Psoas muscle (tissue), 8 donors: ENCODE data around the gene FGF11. TPM values are rescaled to one million over a fixed set of nuclear protein-coding genes. Genes with fewer than 3 reads are reported as not detected.

ENCODE experiments used
- ATAC-seq, 4 donors: fragments of 200-7000 bp; cut with Tn5 transposase; one replicate each; pipeline ENCODE4 v1.9.1; 2020; ENCODE audit warnings: moderate library complexity in 3 of 4, mild to moderate bottlenecking in 2 of 4
- DNase-seq, 2 donors: peaks; one replicate each; pipeline ENCODE4 v3.0.0-alpha.2; 2020
- H3K27ac ChIP-seq: fragments of 200-600 bp; one replicate; pipeline ENCODE4 v1.8.0; 2022
- H3K27me3 ChIP-seq, 3 donors: fragments of 200-600 bp in 1 of 3; one replicate each; pipeline versions ENCODE4 v1.6.1 to v1.8.0; 2013 to 2022; ENCODE audit warnings: low read length in 2 of 3, mild to moderate bottlenecking in 2 of 3, moderate library complexity in 1 of 3; ENCODE audit not compliant: insufficient read depth in 3 of 3
- H3K36me3 ChIP-seq, 2 donors: fragments of 200-600 bp in 1 of 2; one replicate each; pipeline versions ENCODE4 v1.6.1 to v1.8.0; 2013 to 2022; ENCODE audit warnings: low read depth in 1 of 2, mild to moderate bottlenecking in 1 of 2, moderate library complexity in 1 of 2; ENCODE audit not compliant: insufficient read depth in 1 of 2
- H3K4me1 ChIP-seq: fragments of 200-600 bp; one replicate; pipeline ENCODE4 v1.8.0; 2022
- H3K4me3 ChIP-seq: fragments of 200-600 bp; one replicate; pipeline ENCODE4 v1.8.0; 2022; ENCODE audit warnings: mild to moderate bottlenecking
- H3K9me3 ChIP-seq: fragments of 200-600 bp; one replicate; pipeline ENCODE4 v1.8.0; 2022
- WGBS, 3 donors: extraction: QIAGEN DNeasy Blood & Tissue Kit; methylation state at CpG; one replicate each; pipeline versions ENCODE4 v1.1.6 to v1.1.7; 2013; 5-methylcytosine and 5-hydroxymethylcytosine counted together
- intact Hi-C, 2 donors: fragments of 100-400 bp; cut with DNase I; formaldehyde crosslinking; loops; one replicate each; pipeline versions ENCODE4 v1.11.0 to v1.14.2; 2022
- polyA plus RNA-seq, 3 donors: library from polyadenylated mRNA; stranded (reverse); fragments of 200-250 nt; gene quantifications; one replicate each; pipeline ENCODE4 v1.2.3, GENCODE V29; 2013
- total RNA-seq, 4 donors: library from RNA; stranded (reverse); fragmentation: NEBNext Ultra II Directional in 2 of 4; extraction: Animal tissue kit (Norgen Biotek cat#: 25700) in 2 of 4; gene quantifications; one replicate each; pipeline versions ENCODE4 v1.2.1 to v1.2.4, GENCODE V29; 2021 to 2023
- TF ChIP-seq, protein P1 (sequence below): fragments of 200-600 bp; IDR thresholded peaks from one replicate; pipeline ENCODE4 v1.8.0; 2022; ENCODE audit warnings: antibody characterized with exemption
- donor health status: healthy with polysubstance abuse.
- donor health status: DM: no; HTN: no; CAD: no; lungs with moderate emphysema.
- donor health status: Bipolar disorder and iron deficiency.
- donor health status: healthy.
- donor health status: DM: yes; HTN: yes; CAD: no.
- donor health status: DM: no; HTN: no; CAD: no.
- donor health status: DM: no; HTN: no; CAD: no.
- donor health status: DM: yes; HTN: yes; CAD: no.

FGF11 gene
- total and polyA plus RNA-seq, 7 donors = 2.0 to 21.1 (median 4.4) TPM

DNA sequence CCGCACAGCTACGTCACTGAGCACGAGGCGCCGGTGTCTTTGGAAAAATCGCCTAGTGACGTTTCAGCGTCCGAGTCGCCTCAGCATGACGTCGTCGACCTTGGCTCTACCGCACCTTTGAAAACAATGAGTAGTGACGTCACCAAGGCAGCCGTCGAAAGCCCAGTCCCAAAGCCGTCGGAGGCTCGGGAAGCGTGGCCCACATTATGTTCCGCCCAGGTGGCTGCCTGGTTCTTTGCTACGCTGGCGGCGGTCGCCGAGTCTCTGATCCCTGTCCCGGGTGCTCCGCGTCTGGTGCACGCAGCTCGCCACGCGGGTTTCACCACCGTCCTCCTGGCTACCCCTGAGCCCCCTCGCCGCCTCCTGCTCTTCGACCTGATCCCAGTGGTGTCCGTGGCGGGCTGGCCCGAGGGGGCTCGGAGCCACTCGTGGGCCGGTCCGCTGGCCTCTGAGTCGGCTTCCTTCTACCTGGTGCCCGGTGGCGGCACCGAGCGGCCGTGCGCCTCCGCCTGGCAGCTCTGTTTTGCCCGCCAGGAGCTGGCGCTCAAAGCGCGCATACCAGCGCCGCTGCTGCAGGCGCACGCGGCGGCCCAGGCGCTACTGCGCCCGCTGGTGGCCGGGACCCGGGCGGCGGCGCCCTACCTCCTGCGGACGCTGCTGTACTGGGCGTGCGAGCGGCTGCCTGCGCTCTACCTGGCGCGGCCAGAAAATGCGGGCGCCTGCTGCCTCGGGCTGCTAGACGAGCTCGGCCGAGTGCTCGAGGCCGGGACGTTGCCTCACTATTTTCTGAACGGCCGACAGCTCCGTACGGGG lies 2.5 kb upstream of the FGF11 start:
- no peaks in the 10 kb centered on the region for H3K9me3 ChIP-seq
- TF ChIP-seq, protein P1, sequence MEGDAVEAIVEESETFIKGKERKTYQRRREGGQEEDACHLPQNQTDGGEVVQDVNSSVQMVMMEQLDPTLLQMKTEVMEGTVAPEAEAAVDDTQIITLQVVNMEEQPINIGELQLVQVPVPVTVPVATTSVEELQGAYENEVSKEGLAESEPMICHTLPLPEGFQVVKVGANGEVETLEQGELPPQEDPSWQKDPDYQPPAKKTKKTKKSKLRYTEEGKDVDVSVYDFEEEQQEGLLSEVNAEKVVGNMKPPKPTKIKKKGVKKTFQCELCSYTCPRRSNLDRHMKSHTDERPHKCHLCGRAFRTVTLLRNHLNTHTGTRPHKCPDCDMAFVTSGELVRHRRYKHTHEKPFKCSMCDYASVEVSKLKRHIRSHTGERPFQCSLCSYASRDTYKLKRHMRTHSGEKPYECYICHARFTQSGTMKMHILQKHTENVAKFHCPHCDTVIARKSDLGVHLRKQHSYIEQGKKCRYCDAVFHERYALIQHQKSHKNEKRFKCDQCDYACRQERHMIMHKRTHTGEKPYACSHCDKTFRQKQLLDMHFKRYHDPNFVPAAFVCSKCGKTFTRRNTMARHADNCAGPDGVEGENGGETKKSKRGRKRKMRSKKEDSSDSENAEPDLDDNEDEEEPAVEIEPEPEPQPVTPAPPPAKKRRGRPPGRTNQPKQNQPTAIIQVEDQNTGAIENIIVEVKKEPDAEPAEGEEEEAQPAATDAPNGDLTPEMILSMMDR = peak; percentile 88
- no peaks in the 10 kb centered on the region for H3K36me3 ChIP-seq
- 3 to 4% (median 3%) methylated on average over 84 to 92 of the region's 92 CpGs for WGBS, 3 donors
- peak overlapping the region; percentile 100 for H3K27ac ChIP-seq
- H3K27me3 ChIP-seq = no peaks in the 10 kb centered on the region
- ATAC-seq = peak; percentile 70 to 79 (median 78)
- H3K4me3 ChIP-seq = peak overlapping the region; percentile 72
- peak; percentile 83 to 91 for DNase-seq
- intact Hi-C loops = loop anchor here (5.0 to 10.0 kb wide), 3 partner anchors 84 to 248 kb away; partner anchors contain the start of genes KCTD11 (in 1 of the 2), SENP3 (in 1 of the 2), TP53 (in 1 of the 2) and WRAP53 (in 1 of the 2)
- peaks cover 44% of the 10 kb centered on the region for H3K4me1 ChIP-seq

- TF ChIP-seq, protein P1 = no peak
- Histone ChIP-seq H3K27ac (peak overlapping the region; percentile 100), H3K4me3 (peak overlapping the region; percentile 72), H3K27me3 (no peaks in the 10 kb centered on the region), H3K4me1 (peaks cover 44% of the 10 kb centered on the region), H3K36me3 (no peaks in the 10 kb centered on the region), H3K9me3 (no peaks in the 10 kb centered on the region)
- ATAC-seq = peak in 1 of 4 donors; percentile 0
- 23 to 35% (median 32%) methylated on average over 19 to 31 of the region's 31 CpGs for WGBS, 3 donors
- no peak for DNase-seq
- intact Hi-C loops = loop anchor here (5.0 to 10.0 kb wide), 3 partner anchors 85 to 247 kb away; partner anchors contain the start of genes KCTD11 (in 1 of the 2), SENP3 (in 1 of the 2), TP53 (in 1 of the 2) and WRAP53 (in 1 of the 2)
Measured at GRCh38 chr17:7437369-7437863, 1.9 kb upstream of the FGF11 start.

GRCh38 chr17:7437950-7438614 lies 1.2 kb upstream of the FGF11 start:
- Histone ChIP-seq H3K4me1 (peaks cover 44% of the 10 kb centered on the region), H3K36me3 (no peaks in the 10 kb centered on the region), H3K27me3 (no peaks in the 10 kb centered on the region), H3K9me3 (no peaks in the 10 kb centered on the region), H3K27ac (peak overlapping the region; percentile 100), H3K4me3 (peak overlapping the region; percentile 72)
- intact Hi-C loops = loop anchor here (2.0 to 10.0 kb wide), 6 partner anchors 43 to 247 kb away; partner anchors contain the start of genes KCTD11 (in 2 of the 2), SENP3 (in 2 of the 2), SLC35G6 (in 1 of the 2) and TP53 (in 1 of the 2)
- DNase-seq = peak; percentile 76 to 85
- ATAC-seq = peak in 1 of 4 donors; percentile 6
- WGBS, 3 donors = 29 to 39% (median 29%) methylated on average over 47 to 48 of the region's 48 CpGs
- TF ChIP-seq, protein P1 = no peak

DNA sequence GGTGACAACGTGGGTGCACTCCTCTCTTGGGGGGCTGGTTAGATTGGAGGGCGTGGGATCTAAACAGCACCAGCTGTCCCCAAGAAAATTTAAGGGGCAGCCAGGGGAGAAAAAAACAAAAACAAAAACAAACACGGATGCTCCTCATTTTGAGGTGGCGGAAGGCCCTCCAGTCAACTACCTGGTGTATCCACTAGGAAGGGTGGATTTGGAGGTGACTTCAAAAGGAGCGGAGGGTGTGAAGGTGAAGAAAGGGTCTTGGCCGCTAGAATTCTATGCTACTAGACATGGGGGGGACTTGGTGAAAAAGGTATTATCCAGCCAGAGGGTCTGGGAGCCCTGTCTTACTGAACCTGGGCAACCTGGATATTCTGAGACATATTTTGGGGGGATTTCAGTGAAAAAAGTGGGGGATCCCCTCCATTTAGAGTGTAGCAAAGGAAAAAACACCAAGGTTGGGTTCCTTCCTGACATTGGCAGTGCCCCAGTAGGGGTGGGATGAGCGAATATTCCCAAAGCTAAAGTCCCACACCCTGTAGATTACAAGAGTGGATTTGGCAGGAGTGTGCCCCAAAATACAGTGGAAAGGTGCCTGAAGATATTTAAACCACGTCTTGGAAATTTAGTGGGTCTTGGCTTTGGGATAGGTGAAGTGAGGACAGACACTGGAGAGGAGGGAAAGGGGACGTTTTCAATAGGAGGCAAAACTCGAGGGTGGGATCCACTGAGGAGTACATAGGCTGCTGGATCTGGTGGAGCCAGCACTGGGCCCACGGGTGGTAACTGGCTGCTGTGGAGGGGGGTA lies 454 bp upstream of the FGF11 start:
- H3K9me3 ChIP-seq = no peaks in the 10 kb centered on the region
- 49 to 66% (median 53%) methylated on average over 11 of the region's 11 CpGs for WGBS, 3 donors
- H3K36me3 ChIP-seq = no peaks in the 10 kb centered on the region
- H3K27ac ChIP-seq = peak overlapping the region; percentile 100
- no peaks in the 10 kb centered on the region for H3K27me3 ChIP-seq
- H3K4me3 ChIP-seq = peak overlapping the region; percentile 72
- peaks cover 48% of the 10 kb centered on the region for H3K4me1 ChIP-seq
- DNase-seq (no peak), ATAC-seq (no peak)
- TF ChIP-seq, protein P1 = no peak
- intact Hi-C loops = loop anchor here (2.0 to 10.0 kb wide), 6 partner anchors 42 to 246 kb away; partner anchors contain the start of genes KCTD11 (in 2 of the 2), SENP3 (in 2 of the 2), SLC35G6 (in 1 of the 2) and TP53 (in 1 of the 2)
